NCI-H82 (cell line): ENCODE data around the gene DACT3.

Source experiments
- DNase-seq: peaks from one replicate; lab custom pipeline; 2025; lab: John Stamatoyannopoulos, UW

DACT3 gene

GRCh38 chr19:46661020-46661731, at the start of gene DACT3:
TSS of gene DACT3 (minus strand) at chr19:46661182. CDS start at chr19:46661064, 118 bp downstream.
- peak; percentile 100 for DNase-seq

- DNase-seq, result no peak
These were observed 49.7 kb upstream of the DACT3 start for GRCh38 chr19:46710687-46711086.

- DNase-seq, result peak; percentile 75
These were observed 43.5 kb upstream of the DACT3 start for GRCh38 chr19:46704379-46705076.

DNA sequence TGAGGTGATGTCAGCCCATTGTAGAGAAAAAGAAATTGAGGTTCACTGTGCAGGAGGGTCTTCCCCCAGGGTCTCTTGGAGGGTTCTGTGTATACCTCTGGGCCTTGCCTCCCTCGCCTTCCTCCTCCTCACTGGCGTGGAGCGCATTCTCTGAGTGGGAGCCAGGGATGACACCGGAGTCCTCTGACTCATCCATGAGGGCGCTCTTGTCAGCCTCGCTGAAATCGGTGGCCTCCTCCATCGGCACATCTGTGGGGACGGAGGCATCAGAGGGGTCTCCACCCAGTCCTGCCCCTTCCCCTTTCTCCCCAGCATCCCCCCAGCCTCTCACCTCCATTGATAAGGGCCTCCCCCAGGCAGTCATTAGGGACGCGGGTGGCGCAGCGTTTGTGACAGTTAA, 39.7 kb upstream of the DACT3 start:
- no peak for DNase-seq

DNA sequence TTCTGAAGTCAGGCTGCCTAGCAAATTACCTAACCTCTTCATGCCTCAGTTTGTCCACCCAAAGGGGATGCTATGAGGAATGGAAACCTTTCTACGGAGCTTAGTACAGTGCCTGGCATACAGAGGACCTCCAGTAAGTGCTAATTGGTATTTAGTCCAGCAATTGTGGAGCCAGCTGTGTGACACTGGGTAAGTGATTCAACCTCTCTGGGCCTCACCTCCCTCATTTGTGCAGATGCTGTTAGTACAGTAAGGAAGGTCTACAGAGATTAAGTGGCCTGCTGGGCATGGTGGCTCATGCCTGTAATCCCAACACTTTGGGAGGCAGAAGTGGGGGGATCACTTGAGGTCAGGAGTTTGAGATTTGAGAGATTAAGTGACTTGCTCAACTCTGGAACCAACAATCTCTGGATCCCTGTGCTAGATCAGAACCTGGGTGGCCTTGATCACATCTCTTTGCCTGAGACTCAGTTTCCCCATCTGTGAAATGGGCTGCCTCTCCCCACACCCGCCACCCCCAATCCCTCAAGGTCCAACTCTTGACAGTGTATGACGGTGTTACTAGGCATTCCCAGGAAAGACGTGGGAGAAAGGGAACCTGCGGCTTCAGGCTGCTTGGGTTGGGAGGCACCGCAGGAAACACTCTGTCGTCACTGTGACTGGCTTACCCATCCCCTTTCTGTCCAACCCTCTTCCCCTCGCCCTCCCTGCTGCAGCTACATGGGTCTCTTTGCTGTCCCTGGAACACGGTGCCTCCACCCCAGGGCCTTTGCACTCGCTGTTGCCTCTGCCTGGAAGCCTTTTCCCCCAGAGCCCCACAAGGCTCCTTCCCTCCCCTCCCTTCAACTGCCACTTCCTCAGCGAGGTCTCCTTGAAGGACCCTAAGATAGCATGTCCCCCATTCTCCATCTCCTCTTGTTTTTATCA, 37.7 kb upstream of the DACT3 start:
- DNase-seq, result no peak

GRCh38 chr19:46697204-46697960, 36.4 kb upstream of the DACT3 start:
- DNase-seq, result peak; percentile 69

GRCh38 chr19:46696866-46697203, 35.9 kb upstream of the DACT3 start:
- no peak for DNase-seq

DNA sequence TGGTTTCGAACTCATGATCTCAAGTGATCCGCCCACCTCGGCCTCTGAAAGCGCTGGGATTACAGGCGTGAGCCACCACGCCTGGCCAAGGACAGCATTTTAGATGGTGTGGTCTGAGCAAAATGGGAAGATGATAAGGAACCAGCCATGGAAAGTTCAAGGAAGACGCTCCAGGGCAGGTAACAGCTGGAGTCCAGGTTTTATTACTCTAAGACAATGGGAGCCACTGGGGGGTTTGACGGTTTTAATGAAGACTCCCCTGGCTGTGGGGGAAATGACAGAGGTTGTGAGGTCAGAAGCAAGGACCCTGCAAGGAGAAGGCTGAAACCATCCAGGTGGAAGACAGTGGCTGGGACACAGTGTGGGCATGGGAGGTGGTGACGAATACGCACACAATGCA, 35.1 kb upstream of the DACT3 start:
- no peak for DNase-seq

- no peak for DNase-seq
These were observed 32.8 kb upstream of the DACT3 start for GRCh38 chr19:46693760-46694159.

- DNase-seq, result no peak
These were observed 32.1 kb upstream of the DACT3 start for GRCh38 chr19:46692918-46693722.

- no peak for DNase-seq
These were observed 31.0 kb upstream of the DACT3 start for GRCh38 chr19:46691948-46692347.

DNA sequence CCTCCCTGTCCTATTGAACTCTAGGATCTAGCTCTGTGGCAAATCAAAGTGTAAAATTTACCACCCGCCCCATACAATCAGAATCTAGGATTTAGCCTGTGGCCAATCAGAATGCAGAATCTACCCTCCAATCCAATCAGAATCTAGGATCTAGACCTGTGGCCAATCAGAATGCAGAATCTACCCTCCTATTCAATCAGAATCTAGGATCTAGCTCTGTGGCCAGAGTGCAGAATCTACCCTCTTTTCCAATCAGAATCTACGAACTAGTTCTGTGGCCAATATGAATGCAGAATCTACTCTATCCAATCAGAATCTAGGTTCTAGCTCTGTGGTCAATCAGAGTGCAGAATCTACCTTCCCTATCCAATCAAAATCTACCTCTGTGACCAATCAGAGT, 30.1 kb upstream of the DACT3 start:
- DNase-seq, result no peak

GRCh38 chr19:46689358-46689757, 28.4 kb upstream of the DACT3 start:
- no peak for DNase-seq

DNA sequence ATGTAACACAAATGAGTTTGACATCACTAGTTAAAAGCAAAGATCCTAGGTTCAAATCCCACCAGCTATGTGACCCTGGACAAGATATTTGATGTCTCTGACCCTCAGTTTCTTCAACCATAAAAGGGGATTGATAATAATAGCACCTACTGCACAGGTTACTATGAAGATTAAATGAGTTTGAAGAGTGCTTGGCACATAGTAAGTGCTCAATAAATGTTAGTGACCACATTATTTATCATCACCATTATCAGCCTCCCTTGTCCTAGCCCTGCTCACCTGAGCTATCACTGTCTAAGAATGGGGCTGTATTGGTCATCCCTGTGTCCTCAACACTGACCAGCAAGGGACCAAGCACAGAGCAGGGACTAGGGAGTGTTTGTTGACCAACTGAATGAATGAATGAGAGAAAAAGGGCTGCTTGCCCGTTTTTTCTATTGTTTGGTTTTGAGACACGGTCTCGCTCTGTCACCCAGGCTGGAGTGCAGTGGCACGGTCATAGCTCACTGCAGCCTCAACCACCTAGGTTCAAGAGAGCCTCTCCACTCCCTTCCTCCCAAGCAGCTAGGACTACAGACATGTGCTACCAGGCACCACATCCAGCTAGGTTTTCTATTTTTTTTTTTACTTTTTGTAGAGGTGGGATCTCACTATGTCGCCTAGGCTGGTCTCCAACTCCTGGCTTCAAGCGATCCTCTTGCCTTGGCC, 26.6 kb upstream of the DACT3 start:
- no peak for DNase-seq

DNA sequence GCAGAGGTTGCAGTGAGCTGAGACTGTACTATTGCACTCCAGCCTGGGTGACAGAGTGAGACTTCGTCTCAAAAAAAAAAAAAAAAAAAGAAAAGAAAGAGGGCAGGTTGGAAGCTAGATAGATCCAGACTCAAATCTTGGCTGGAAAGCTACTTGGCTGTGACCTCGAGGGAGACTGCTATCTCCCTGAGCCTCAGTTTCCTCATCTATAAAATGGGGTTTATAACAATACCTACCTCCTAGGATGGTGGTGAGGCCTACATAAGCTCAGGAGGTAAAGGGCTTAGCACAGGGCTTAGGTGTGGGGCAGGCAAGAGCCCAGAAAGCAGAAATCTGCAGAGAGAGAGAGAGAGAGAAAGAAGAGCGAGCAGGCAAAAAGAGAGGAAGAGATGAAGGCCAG, 24.2 kb upstream of the DACT3 start:
- DNase-seq, result no peak

GRCh38 chr19:46678110-46678732, 17.2 kb upstream of the DACT3 start:
- peak; percentile 70 for DNase-seq

DNA sequence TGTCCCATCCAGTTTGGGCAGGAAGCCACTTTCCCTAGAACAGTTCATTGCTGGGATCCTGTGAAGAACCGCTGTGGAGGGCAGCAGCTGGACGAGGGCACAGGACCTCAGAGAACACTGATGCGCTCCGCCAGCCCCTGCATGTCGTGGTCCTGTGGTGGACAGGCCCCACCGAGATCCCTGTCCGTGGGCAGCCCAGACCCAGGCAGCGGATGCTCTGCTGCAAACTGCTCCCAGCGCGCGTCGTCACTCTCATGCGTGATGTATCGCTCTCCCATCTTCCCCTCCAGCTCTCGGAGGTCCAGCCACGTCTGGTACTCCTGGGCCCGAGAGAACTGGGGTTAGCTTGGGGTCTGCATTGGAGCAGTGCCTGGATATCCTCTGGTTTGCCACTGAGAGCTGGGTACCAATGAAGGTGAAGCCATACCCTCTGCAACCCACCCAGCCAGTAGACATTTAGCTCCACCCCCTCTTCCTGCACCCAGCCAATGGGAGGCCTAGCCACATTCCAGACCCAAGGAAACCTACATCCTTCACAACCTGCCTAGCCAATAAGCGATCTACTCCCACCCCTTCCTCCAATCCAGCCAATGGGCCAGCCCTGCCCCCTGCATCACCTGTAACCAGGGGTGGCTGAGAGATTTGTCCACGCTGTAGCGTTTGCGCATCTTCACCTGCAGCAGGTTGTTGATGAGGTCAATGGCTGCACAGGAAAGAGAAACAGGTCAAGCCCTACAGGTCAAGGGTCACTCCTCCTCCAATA, 13.6 kb upstream of the DACT3 start:
- DNase-seq, result peak; percentile 83

DNA sequence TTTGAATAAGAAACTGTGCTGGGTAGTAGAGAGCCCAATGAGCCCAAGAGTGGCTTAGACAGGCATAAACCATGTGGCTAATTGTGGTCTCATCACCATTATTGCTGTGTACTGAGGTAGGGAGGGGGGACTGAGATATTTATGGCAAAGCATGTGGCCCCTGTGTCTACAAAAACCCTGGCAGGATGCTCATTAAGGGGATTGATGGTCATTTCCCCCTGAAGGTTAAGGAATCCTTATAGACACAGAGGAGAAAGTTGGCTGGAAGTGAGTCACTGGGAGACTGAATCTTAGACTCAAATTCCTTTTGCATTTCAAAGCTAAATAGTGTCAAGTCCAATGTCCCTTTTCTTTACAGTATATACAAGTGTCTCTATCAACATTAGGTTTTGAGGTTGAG, 9.8 kb upstream of the DACT3 start:
- no peak for DNase-seq

DNA sequence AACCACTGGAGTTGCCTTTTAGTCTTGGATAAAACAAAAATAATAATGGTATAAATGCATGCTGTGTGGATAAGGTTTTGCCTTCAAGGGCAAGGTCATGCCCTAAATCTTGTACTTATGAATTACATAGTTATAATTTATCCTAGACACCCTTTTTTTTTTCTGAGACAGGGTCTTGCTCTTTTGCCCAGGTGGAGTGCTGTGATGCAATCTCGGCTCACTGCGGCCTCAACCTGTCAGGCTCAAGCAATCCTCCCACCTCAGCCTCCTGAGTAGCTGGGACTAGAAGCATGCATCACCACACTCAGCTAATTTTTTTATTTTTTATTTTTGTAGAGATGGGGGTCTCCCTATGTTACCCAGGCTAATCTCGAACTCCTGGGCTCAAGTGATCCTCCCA, 7.7 kb upstream of the DACT3 start:
- no peak for DNase-seq
